ENCODE measurements around the gene DGKI. TPM values are rescaled to one million over a fixed set of nuclear protein-coding genes. Genes with fewer than 3 reads are reported as not detected.

DGKI gene
- total and polyA plus RNA-seq, 2 of the 4 experiments (the other 2 are of a cell fraction) = 3.9 to 15.8 TPM

DNA sequence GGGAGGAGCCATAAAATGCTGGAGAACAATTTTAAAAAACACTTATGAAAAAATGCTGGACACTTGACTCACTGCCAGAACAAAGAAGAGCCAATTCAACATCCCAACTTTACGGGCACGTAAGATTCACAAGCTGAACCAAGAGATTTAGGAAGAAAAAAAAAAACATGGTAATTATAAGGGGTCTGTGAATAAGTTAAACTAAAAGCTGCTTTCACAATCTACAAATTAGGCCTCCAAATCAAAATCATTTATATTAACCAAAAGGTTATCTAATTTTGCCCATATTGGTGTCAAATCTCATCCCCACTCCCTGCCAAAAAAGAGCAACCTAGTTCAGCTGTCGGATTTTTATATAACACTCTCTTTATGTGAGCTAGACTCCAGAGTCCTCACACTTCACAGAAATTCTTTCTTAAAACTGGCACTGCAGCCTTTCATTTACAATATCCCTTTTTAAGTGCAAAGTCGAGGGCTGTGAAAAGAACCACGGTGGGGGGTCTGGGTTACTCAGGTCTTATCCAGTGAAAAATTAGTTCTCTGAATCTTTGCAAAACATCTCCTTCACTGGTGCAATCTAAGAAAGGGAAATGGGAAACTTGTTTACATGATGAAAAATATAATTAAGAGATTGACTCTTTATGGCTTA, 30.4 kb upstream of the DGKI start:
- dilution Hi-C loops (cut with HindIII; ENCODE audit: low sequenced_read_pairs, unreplicated experiment) (no loop called here), in situ Hi-C loops (cut with MboI; ENCODE audit: low sequenced_read_pairs) (no loop called here), intact Hi-C loops (cut with micrococcal nuclease) (no loop called here)
- Histone ChIP-seq H3K9ac (ENCODE audit: low read depth, low read length) (no peak overlapping the region), H4K20me1 (ENCODE audit: insufficient read depth, low read length) (peaks cover 4% of the 10 kb centered on the region), H3K9me3 (ENCODE audit: control insufficient read depth, insufficient read depth, low read length) (peaks cover 5% of the 10 kb centered on the region), H3K36me3 (ENCODE audit: control insufficient read depth, insufficient read depth, low read length) (peaks cover 58% of the 10 kb centered on the region), H2AK9ac (replicated peaks; ENCODE audit: low read depth, low read length, poor library complexity) (no peak overlapping the region), H3K18ac (ENCODE audit: low read depth, low read length) (no peak overlapping the region), H4K91ac (ENCODE audit: insufficient read depth, low read depth, low read length) (no peak overlapping the region), H3K23ac (ENCODE audit: low read depth, low read length) (no peak overlapping the region), H3K56ac (ENCODE audit: extremely low read depth, insufficient read depth, low read length) (no peak overlapping the region), H3K4me1 (ENCODE audit: control insufficient read depth, insufficient read depth, low read length) (peaks cover 16% of the 10 kb centered on the region), H3K4ac (ENCODE audit: low read depth, low read length) (no peak overlapping the region), H2BK5ac (ENCODE audit: low read depth, low read length, poor library complexity, severe bottlenecking) (no peak overlapping the region), H2AFZ (replicated peaks; ENCODE audit: low read length, poor library complexity) (no peak overlapping the region), H3K79me1 (ENCODE audit: low read depth in 1 of 2, low read length in 2 of 2) (peaks cover 13 to 74% of the 10 kb centered on the region in 2 experiments), H4K5ac (ENCODE audit: low read depth, low read length) (no peak overlapping the region), H3K4me2 (ENCODE audit: low read depth, low read length) (no peak overlapping the region), H2BK120ac (ENCODE audit: low read depth, low read length) (no peak overlapping the region), H4K8ac (ENCODE audit: low read depth in 2 of 2, low read length in 2 of 2) (no peak overlapping the region), H3K4me3 (ENCODE audit: insufficient read depth, low read depth, low read length) (no peak overlapping the region), H2BK20ac (ENCODE audit: low read depth, low read length) (no peak overlapping the region), H2AK5ac (ENCODE audit: low read depth, low read length) (no peak overlapping the region), H3K14ac (replicated peaks; ENCODE audit: low read depth, low read length) (no peak overlapping the region), H3K9me1 (ENCODE audit: insufficient read depth, low read length) (peaks cover 42% of the 10 kb centered on the region), H2BK15ac (ENCODE audit: low read depth, low read length) (no peak overlapping the region), H3K27ac (ENCODE audit: insufficient read depth, low read length) (no peak overlapping the region), H3K27me3 (ENCODE audit: control insufficient read depth, insufficient read depth, low read length) (no peaks in the 10 kb centered on the region)
- ATAC-seq (ENCODE audit: low read depth) (no peak), DNase-seq (no peak)
- ChIA-PET POLR2A (ENCODE audit: unreplicated experiment) (no interaction called here), CTCF (interaction anchor here (0.7 kb wide), 1 partner anchor 23 kb away, joined by 4 read pairs; no protein-coding TSS in a partner anchor)
- WGBS, 2 experiments (ENCODE audit: extremely low coverage in 2 of 2, insufficient read length in 1 of 2) = 100% methylated on average over 1 of the region's 5 CpGs; no CpG with 5 or more reads in 1 of the 2 experiments
- TF ChIP-seq MAZ (IDR thresholded peaks at IDR 0.05; ENCODE audit: borderline replicate concordance, low read depth, low read length) (no peak), CTCF (conservative IDR thresholded peaks at IDR 0.05; ENCODE audit: low read depth, low read length) (no peak), POLR2A (IDR thresholded peaks at IDR 0.05; ENCODE audit: low read depth, low read length) (no peak), MAFK (IDR thresholded peaks at IDR 0.05; ENCODE audit: low read depth, low read length) (no peak), SMC3 (IDR thresholded peaks at IDR 0.05; ENCODE audit: low read depth, low read length) (no peak), RAD21 (IDR thresholded peaks at IDR 0.05; ENCODE audit: low read length) (no peak), RCOR1 (IDR thresholded peaks at IDR 0.05; ENCODE audit: insufficient replicate concordance, low read length) (no peak), CEBPB (IDR thresholded peaks at IDR 0.05; ENCODE audit: low read depth, low read length) (no peak), RFX5 (IDR thresholded peaks at IDR 0.05; ENCODE audit: low read depth, low read length) (no peak), CHD1 (IDR thresholded peaks at IDR 0.05; ENCODE audit: low read depth, low read length) (no peak), FOS (IDR thresholded peaks at IDR 0.05; ENCODE audit: low read depth, low read length) (no peak), NFE2L2 (IDR thresholded peaks at IDR 0.05; ENCODE audit: low read depth, low read length) (no peak), USF2 (IDR thresholded peaks at IDR 0.05; ENCODE audit: low read depth, low read length) (no peak)
- no TSS peak for BruUV-seq (replicated peaks)
